HG03432 (cell line): Measurements from ENCODE around the gene FXYD6.
A peak's percentile ranks its signal among the peaks of the same experiment; 100 is the strongest.

ENCODE experiments used
- ATAC-seq: cut with Tn5 transposase; IDR thresholded peaks from one replicate; pipeline ENCODE4 v1.9.1; 2021; ENCODE audit warnings: mild to moderate bottlenecking, moderate library complexity; ENCODE audit not compliant: unreplicated experiment

The FXYD6 gene

GRCh38 chr11:117910941-117911655 lies 34.6 kb upstream of the FXYD6 start:
- ATAC-seq, result no peak

GRCh38 chr11:117910525-117910924 lies 34.1 kb upstream of the FXYD6 start:
- ATAC-seq, result no peak

GRCh38 chr11:117909611-117910382 lies 33.3 kb upstream of the FXYD6 start:
- ATAC-seq, result no peak

GRCh38 chr11:117908959-117909610 lies 32.6 kb upstream of the FXYD6 start:
- no peak for ATAC-seq

GRCh38 chr11:117908109-117908895 lies 31.8 kb upstream of the FXYD6 start:
- no peak for ATAC-seq

- ATAC-seq, result peak; percentile 44
These were observed 31.0 kb upstream of the FXYD6 start for GRCh38 chr11:117907276-117908108.

- ATAC-seq, result no peak
These were observed 30.3 kb upstream of the FXYD6 start for GRCh38 chr11:117906710-117907109.

- ATAC-seq, result no peak
These were observed 29.7 kb upstream of the FXYD6 start for GRCh38 chr11:117906126-117906525.

GRCh38 chr11:117905524-117905923 lies 29.1 kb upstream of the FXYD6 start:
- ATAC-seq, result no peak

- no peak for ATAC-seq
These were observed 27.3 kb upstream of the FXYD6 start for GRCh38 chr11:117903505-117904382.

GRCh38 chr11:117902001-117902845 lies 25.8 kb upstream of the FXYD6 start:
- no peak for ATAC-seq

GRCh38 chr11:117901601-117902000 lies 25.1 kb upstream of the FXYD6 start:
- no peak for ATAC-seq

GRCh38 chr11:117900720-117901440 lies 24.4 kb upstream of the FXYD6 start:
- ATAC-seq, result no peak

- ATAC-seq, result peak; percentile 69
These were observed 23.7 kb upstream of the FXYD6 start for GRCh38 chr11:117900121-117900648.

GRCh38 chr11:117898059-117898458 lies 21.6 kb upstream of the FXYD6 start:
- no peak for ATAC-seq

GRCh38 chr11:117892651-117893050 lies 16.2 kb upstream of the FXYD6 start:
- no peak for ATAC-seq

- no peak for ATAC-seq
These were observed 14.9 kb upstream of the FXYD6 start for GRCh38 chr11:117891362-117891761.
